ENCODE measurements around the gene ITPK1.

ITPK1 gene

GRCh38 chr14:92945544-92945943, 170.2 kb downstream of the ITPK1 start:
- FAIRE-seq = no peak

- FAIRE-seq = no peak
These were observed 170.7 kb downstream of the ITPK1 start for GRCh38 chr14:92944976-92945375.

- FAIRE-seq = no peak
These were observed 171.7 kb downstream of the ITPK1 start for GRCh38 chr14:92943855-92944570.

- no peak for FAIRE-seq
These were observed 172.6 kb downstream of the ITPK1 start for GRCh38 chr14:92942976-92943710.

- FAIRE-seq = no peak
These were observed 173.1 kb downstream of the ITPK1 start for GRCh38 chr14:92942576-92942975.

GRCh38 chr14:92942136-92942535, 173.6 kb downstream of the ITPK1 start:
- no peak for FAIRE-seq

GRCh38 chr14:92941531-92941930, 174.2 kb downstream of the ITPK1 start:
- FAIRE-seq = no peak

- FAIRE-seq = no peak
These were observed 175.2 kb downstream of the ITPK1 start for GRCh38 chr14:92940543-92940942.

- FAIRE-seq = no peak
These were observed 176.0 kb downstream of the ITPK1 start for GRCh38 chr14:92939699-92940098.

GRCh38 chr14:92938890-92939671, 176.6 kb downstream of the ITPK1 start:
- no peak for FAIRE-seq

GRCh38 chr14:92938235-92938875, 177.4 kb downstream of the ITPK1 start:
- no peak for FAIRE-seq

GRCh38 chr14:92937051-92937937, 178.4 kb downstream of the ITPK1 start:
- FAIRE-seq = no peak

GRCh38 chr14:92936085-92936484, 179.6 kb downstream of the ITPK1 start:
- FAIRE-seq = no peak

- no peak for FAIRE-seq
These were observed 180.3 kb downstream of the ITPK1 start for GRCh38 chr14:92935446-92935845.

GRCh38 chr14:92934196-92935085, 181.3 kb downstream of the ITPK1 start:
- no peak for FAIRE-seq

- FAIRE-seq = no peak
These were observed 182.2 kb downstream of the ITPK1 start for GRCh38 chr14:92933481-92933880.

GRCh38 chr14:92932448-92933395, 183.0 kb downstream of the ITPK1 start:
- FAIRE-seq = no peak

GRCh38 chr14:92931681-92932447, 183.9 kb downstream of the ITPK1 start:
- FAIRE-seq = no peak

All from endometrium (tissue), 2 donors.